MM.1S (cell line): ENCODE data around the gene MLLT1.

Experiments used
- DNase-seq: peaks from one replicate; pipeline ENCODE4 v3.0.0-alpha.2; 2015
- H2AFZ ChIP-seq: fragments of 300-600 bp; sonication (generic); 2 replicates; pipeline ENCODE4 v1.6.0; 2016; ENCODE audit warnings: antibody characterized with exemption, low read length
- H3F3A ChIP-seq: fragments of 300-600 bp; sonication (generic); 2 replicates; pipeline ENCODE4 v1.6.1; 2016; ENCODE audit warnings: mild to moderate bottlenecking, antibody characterized with exemption, low read length, moderate library complexity, mixed read lengths; ENCODE audit not compliant: insufficient read depth
- H3K27ac ChIP-seq: fragments of 300-600 bp; sonication (generic); 2 replicates; pipeline ENCODE4 v1.5.1; 2016; ENCODE audit warnings: mild to moderate bottlenecking, low read length
- H3K27me3 ChIP-seq: fragments of 300-600 bp; sonication (generic); replicated peaks from 2 replicates; pipeline ENCODE4 v1.6.0; 2016; ENCODE audit warnings: low read length; ENCODE audit not compliant: insufficient read depth
- H3K36me3 ChIP-seq: fragments of 300-600 bp; sonication (generic); replicated peaks from 2 replicates; pipeline ENCODE4 v1.6.1; 2016; ENCODE audit warnings: mild to moderate bottlenecking, low read length, mixed read lengths; ENCODE audit not compliant: insufficient read depth
- H3K4me1 ChIP-seq: fragments of 300-600 bp; sonication (generic); 2 replicates; pipeline ENCODE4 v1.6.1; 2016; ENCODE audit warnings: low read length, mixed read lengths
- H3K4me2 ChIP-seq: fragments of 300-600 bp; sonication (generic); 2 replicates; pipeline ENCODE4 v1.6.0; 2016; ENCODE audit warnings: low read depth, low read length
- H3K4me3 ChIP-seq: fragments of 300-600 bp; sonication (generic); 2 replicates; pipeline ENCODE4 v1.5.1; 2016; ENCODE audit warnings: low read length, mixed read lengths
- H3K79me2 ChIP-seq: fragments of 300-600 bp; sonication (generic); 2 replicates; pipeline ENCODE4 v1.6.1; 2016; ENCODE audit warnings: mixed run types, low read length, mixed read lengths
- H3K9ac ChIP-seq: fragments of 300-600 bp; sonication (generic); 2 replicates; pipeline ENCODE4 v1.6.1; 2016; ENCODE audit warnings: low read length, mixed read lengths
- H3K9me2 ChIP-seq: fragments of 300-600 bp; sonication (generic); replicated peaks from 2 replicates; pipeline ENCODE4 v1.6.1; 2016; ENCODE audit warnings: mild to moderate bottlenecking, low read length, mixed read lengths; ENCODE audit not compliant: insufficient read depth
- H3K9me3 ChIP-seq: fragments of 300-600 bp; sonication (generic); replicated peaks from 2 replicates; pipeline ENCODE4 v1.6.1; 2016; ENCODE audit warnings: mild to moderate bottlenecking, low read length, mixed read lengths; ENCODE audit not compliant: insufficient read depth
- H4K20me1 ChIP-seq: fragments of 300-600 bp; sonication (generic); 2 replicates; pipeline ENCODE4 v1.6.1; 2016; ENCODE audit warnings: mild to moderate bottlenecking, low read length, moderate library complexity, mixed read lengths; ENCODE audit not compliant: insufficient read depth
- EZH2 ChIP-seq: fragments of 300-600 bp; sonication (generic); optimal IDR thresholded peaks from 2 replicates; pipeline ENCODE3; 2017; ENCODE audit warnings: low read depth, mild to moderate bottlenecking, antibody characterized with exemption, low read length, mixed read lengths
- EZH2phosphoT487 ChIP-seq: fragments of 300-600 bp; sonication (generic); IDR thresholded peaks from 2 replicates; pipeline ENCODE4 v1.6.1; 2018; ENCODE audit warnings: antibody characterized with exemption, low read length
- TF ChIP-seq, protein P1 (sequence below): fragments of 300-600 bp; sonication (generic); IDR thresholded peaks from 2 replicates; pipeline ENCODE4 v1.5.1; 2016; ENCODE audit warnings: antibody characterized with exemption, low read length, mixed read lengths

Gene MLLT1

DNA sequence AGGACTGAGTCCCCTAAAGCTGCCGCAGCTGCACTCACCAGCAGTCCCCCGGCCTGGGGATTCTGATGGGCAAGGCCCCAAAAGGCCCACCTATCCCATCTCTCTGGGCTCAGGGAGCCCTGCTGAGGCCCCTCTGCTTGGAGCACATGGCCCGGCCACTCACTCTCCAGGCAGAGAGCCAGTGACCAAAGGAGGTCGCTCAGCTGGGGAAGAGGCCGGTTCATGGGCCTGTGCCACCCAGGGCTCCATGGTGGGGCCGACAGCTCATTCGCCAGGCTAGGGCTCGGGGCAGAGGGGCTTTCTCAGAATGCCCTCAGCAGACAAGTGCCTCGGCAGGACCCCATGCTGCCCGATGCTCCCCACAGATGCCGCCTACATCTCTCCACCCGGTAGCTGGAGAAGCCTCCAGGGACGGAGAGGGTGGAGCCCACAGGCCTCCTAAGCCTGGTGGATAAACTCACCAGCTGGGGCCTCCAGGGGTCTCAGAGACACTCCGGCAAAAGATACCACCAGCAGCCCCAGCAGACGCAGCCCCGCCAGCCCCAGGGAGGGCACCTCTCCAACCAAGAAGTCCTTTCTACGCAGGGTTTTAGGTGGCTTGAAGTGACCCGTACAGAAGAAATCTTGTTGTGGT, 54.4 kb downstream of the MLLT1 start:
- no peak for DNase-seq
- peaks cover 46% of the 10 kb centered on the region for H3K79me2 ChIP-seq

DNA sequence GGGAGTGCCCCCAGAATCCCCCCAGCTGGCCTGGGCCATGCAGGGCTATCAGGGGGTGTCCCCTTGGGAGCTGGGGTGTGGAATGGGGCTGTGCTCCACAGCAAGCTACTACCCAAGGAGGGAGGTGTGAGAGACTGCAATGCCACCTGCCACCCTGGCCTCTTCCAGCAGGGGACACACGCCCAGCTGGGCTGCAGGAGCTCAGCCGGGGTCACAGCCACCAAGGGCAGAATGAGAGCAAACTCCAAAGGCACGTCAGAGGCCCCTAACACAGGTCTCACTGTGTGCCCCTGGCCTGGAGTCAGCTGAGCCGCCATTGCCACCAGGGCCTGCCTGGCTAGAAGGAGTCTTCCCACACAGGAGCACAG, 55.5 kb downstream of the MLLT1 start:
- Histone ChIP-seq H3K9me3 (no peaks in the 10 kb centered on the region), H2AFZ (no peak overlapping the region), H3K79me2 (peaks cover 36% of the 10 kb centered on the region), H3K27ac (no peak overlapping the region), H3K36me3 (no peaks in the 10 kb centered on the region), H4K20me1 (no peaks in the 10 kb centered on the region), H3F3A (no peaks in the 10 kb centered on the region), H3K9ac (no peak overlapping the region), H3K9me2 (no peaks in the 10 kb centered on the region), H3K27me3 (no peaks in the 10 kb centered on the region), H3K4me3 (no peak overlapping the region), H3K4me1 (no peaks in the 10 kb centered on the region), H3K4me2 (no peak overlapping the region)
- no peak for DNase-seq
- TF ChIP-seq EZH2phosphoT487, result no peak
- TF ChIP-seq, protein P1, sequence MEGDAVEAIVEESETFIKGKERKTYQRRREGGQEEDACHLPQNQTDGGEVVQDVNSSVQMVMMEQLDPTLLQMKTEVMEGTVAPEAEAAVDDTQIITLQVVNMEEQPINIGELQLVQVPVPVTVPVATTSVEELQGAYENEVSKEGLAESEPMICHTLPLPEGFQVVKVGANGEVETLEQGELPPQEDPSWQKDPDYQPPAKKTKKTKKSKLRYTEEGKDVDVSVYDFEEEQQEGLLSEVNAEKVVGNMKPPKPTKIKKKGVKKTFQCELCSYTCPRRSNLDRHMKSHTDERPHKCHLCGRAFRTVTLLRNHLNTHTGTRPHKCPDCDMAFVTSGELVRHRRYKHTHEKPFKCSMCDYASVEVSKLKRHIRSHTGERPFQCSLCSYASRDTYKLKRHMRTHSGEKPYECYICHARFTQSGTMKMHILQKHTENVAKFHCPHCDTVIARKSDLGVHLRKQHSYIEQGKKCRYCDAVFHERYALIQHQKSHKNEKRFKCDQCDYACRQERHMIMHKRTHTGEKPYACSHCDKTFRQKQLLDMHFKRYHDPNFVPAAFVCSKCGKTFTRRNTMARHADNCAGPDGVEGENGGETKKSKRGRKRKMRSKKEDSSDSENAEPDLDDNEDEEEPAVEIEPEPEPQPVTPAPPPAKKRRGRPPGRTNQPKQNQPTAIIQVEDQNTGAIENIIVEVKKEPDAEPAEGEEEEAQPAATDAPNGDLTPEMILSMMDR, result no peak

More for the DNA sequence above, 54.4 kb downstream of the MLLT1 start:
- Histone ChIP-seq H4K20me1 (no peaks in the 10 kb centered on the region), H2AFZ (no peak overlapping the region), H3F3A (no peaks in the 10 kb centered on the region), H3K4me1 (no peaks in the 10 kb centered on the region), H3K27me3 (no peaks in the 10 kb centered on the region), H3K4me3 (no peak overlapping the region), H3K9me2 (no peaks in the 10 kb centered on the region), H3K9ac (no peak overlapping the region), H3K9me3 (no peaks in the 10 kb centered on the region), H3K4me2 (no peak overlapping the region), H3K27ac (no peak overlapping the region), H3K36me3 (no peaks in the 10 kb centered on the region)
- TF ChIP-seq EZH2phosphoT487 (no peak), EZH2 (no peak)
- TF ChIP-seq, protein P1, result no peak

DNA sequence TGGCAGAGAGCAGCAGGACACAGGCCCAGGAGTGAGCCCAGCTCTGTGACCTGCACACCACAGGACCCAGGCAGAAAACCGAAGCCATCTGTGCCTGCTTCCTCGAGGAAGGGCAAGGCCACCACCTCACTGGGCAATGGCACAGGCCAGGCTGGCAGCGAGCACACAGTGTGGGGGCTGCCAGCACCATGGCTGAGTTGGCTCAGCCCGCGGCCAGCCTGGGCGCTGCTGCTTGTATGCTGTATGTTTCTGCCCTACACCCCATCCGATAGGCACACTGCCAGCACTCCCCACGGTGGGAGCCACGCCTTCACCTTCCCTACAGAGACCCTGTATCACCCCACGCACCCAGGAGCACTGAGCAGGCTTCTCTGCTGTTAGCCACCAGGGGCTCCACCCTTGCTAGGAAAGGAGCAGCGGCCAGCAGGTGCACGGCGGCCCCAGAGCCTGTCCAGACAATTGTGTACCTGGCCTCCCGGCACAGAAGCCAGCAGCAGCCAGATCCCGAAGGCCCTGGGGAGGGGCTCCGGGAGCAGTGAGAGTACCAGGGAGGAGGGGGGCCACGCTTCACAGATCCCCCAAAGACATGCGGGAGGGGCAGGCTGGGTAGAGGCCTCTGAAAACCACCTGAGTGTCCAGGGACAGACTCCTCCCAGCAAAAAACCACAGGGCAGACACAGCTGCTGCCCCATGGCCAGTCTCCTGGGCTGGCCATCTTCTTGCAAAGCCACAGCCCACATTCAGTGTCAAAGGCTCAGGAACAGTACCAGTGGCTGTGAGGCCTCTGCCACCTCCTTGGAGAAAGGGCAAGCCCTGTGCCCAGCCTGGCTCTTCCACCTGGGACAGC, 56.1 kb downstream of the MLLT1 start:
- TF ChIP-seq EZH2, result no peak
- TF ChIP-seq, protein P1, result no peak
- Histone ChIP-seq H3K36me3 (no peaks in the 10 kb centered on the region), H3K4me2 (no peak overlapping the region), H3F3A (no peaks in the 10 kb centered on the region), H3K79me2 (peaks cover 30% of the 10 kb centered on the region), H4K20me1 (no peaks in the 10 kb centered on the region), H2AFZ (no peak overlapping the region), H3K27ac (no peak overlapping the region), H3K27me3 (no peaks in the 10 kb centered on the region), H3K4me1 (no peaks in the 10 kb centered on the region), H3K9me2 (no peaks in the 10 kb centered on the region), H3K9me3 (no peaks in the 10 kb centered on the region), H3K4me3 (no peak overlapping the region), H3K9ac (no peak overlapping the region)
- no peak for DNase-seq
